Bone marrow (tissue), 2 donors: ENCODE data around the gene MS4A18.
"Not testable (repeated sequence)": the region's sequence is repeated elsewhere in the genome, so short reads cannot be mapped to it uniquely, and the experiment has no call there.

Experiments used
- DNase-seq, 2 donors: peaks; one replicate each; lab custom pipeline; 2025; lab: John Stamatoyannopoulos, UW

MS4A18 gene

DNA sequence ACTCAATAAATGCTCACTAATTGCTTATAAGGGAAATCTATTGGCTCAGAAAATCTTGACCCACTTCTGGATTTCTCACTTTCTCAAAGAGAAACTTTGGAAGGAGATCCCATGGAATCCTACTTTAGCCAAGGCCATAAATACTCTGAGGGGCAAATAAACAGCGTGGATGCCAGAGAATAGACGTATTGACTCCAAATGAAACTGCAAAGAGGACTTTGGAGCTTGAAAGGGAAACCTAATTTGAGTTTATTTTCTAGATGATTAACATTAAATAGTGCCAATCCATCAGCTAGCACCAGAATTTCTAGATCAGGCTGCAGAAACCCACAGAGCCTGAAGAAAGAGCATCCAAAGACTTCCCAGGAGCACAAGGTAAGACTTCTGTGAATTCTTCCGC is at the start of gene MS4A18:
MS4A18 (plus strand) TSS at position 301 of the 400 bp plus-strand sequence.
- DNase-seq = no peak

DNA sequence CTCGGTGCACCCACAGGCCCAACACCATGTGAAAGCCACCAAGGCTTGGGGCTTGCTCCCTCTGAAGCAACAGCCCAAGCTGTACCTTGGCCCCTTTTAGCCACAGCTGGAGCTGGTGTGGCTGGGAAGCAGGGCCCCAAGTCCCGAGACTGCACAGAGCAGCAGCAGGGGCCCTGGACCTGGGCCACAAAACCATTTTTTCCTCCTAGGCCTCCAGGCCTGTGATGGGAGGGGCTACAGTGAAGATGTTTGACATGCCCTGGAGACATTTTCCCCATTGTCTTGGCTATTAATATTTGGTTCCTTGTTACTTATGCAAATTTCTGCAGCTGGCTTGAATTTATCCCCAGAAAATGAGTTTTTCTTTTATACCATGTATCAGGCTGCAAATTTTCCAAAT is 46.3 kb upstream of the MS4A18 start:
- DNase-seq = not testable (repeated sequence)

DNA sequence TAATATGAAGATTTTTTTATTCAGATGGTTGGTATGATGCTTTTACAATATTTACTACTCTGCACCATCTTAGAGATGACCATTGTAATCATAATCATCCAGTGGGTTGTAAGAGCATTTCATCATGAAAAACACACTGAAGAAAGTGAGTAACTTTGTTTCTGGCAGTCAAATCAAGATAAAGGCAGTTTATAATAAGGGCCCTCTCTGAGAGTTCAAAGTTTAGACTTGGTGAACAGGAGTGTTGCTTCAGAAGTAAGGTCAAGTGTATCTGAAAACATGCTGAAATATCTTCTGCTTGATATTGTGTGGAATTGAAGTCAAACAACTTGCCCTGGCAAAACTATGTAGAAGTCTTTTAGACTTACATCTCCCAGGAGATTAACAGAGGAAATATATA is 44.6 kb upstream of the MS4A18 start:
- DNase-seq = no peak

DNA sequence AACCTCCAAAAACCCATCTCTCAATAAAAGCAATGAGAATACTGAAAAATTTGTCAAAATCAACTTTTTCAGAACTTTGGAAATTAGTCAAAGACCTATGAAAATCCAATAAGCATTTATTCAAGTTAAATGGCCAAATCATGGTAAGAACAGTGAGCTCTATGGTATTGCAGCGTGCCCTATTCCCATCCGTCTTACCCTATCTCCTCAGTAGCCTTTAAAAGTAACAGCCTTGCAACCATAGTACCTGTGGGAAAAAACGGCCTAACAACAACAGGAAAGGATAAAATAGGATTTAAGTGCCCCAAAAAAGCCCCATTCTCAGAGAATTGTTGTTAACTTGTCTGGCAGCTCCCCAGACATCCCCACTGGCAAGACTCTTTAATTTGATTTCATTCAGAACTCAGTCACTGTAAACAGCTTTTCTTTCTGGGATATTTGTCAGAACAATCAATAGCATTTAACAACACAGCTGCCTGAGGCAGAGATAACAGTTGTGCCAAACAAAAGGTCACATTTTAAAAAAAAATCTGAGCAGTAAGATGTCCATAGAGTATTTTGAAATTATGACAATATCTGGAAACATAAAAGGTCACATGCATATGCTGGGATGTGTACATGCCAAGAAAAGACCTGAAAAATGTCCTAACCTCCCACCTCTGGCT is 43.9 kb upstream of the MS4A18 start:
- DNase-seq = no peak

DNA sequence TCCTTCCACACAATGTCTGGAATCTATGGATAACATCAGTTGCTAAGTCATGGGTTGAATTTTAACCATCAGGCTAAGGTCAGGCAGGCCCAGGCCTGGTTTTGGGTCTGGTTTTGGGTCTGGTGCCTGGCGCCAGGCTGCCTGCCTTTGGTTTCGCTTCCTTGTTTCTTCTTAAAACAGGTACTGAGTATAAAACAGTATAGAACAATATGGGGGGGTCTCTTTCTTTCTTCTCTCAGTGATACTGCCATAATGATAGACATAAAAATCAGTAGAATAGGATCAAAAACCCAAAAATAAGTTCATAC is 40.0 kb upstream of the MS4A18 start:
- not testable (repeated sequence) for DNase-seq

DNA sequence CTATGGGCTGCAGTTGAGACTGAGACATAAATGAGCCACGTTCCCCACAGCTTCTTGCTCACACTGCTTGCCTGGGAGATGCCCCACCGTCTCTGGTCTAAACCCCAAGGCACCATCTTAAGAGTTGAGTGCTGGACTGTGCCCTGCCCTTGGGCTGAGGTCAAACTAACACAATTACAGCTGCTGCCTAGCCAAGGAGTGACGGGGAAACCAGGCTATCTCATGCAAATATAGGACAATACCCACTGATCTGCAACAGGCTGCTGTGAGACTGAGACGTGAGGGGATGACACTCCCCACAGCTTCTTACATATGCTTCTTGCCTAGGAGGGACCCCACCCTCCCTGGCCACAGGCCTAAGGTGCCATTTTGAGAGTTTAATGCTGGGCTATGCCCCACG is 32.9 kb upstream of the MS4A18 start:
- DNase-seq = no peak

DNA sequence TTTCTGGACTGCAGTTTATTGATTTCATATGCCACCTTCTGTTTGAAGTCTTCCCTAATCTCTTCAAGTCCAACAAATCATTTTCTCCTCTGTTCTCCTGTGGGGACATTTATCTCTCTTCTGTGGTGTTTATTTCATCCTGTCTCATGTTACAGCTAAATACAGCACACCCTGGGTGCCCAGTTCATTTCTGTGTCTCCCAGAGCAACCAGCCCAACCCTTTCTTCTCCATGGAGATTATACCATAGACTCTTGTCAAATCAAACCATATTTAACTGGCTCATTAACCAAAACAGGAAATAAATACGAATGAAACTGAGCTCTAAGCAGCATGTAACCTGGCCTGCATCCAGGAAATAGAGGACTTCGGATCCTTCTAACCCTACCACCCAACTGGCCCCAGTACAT is 25.2 kb upstream of the MS4A18 start, which contains the start of gene MS4A8:
MS4A8 (plus strand) TSS at position 329 of the 408 bp plus-strand sequence. CDS start 1,249 bp downstream, outside the sequence.
- DNase-seq = no peak

DNA sequence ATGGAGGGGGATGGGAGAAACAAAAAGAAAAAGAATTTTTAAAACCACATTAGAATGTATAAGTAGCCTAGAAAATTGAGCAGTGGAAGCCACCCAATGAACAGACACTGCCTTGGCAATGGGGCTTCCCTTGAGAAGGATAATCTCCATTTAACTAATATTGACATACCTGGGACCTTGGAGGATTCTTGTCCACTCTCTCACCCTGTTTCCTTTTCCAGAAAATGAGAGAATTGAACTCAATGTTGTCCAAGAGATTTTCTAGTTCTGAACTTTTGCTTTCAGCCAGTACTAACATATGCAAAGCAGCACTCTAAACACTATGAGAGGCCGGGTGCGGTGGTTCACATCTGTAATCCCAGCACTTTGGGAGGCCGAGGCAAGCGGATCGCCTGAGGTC is 24.6 kb upstream of the MS4A18 start:
- DNase-seq = no peak

DNA sequence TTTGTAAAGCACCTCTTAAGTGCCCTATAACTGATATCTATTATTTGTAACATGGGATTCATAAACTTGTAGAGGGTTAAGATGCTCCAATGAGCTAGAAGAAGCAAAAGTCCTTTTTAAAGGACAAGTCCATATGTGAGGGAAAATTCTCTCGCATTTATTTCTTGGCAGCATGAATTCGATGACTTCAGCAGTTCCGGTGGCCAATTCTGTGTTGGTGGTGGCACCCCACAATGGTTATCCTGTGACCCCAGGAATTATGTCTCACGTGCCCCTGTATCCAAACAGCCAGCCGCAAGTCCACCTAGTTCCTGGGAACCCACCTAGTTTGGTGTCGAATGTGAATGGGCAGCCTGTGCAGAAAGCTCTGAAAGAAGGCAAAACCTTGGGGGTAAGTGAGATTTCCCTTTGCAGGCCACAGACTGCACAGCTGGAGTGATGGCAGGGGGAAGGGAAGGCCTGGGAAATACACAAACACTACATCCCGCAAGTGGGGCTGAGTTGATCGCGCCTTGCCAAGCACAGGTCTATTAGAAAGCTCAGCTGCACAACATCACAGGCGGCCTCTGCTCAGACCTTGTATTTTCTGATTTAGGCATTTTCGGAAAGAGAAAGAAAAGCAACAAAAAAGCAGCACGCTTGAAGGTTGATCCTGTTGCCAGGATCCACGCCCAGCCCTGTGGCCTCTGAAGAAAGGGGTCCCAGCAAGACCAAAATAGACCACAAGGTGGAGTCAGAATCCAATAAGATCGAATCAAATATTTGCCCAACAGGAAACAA is 23.6 kb upstream of the MS4A18 start:
- DNase-seq = no peak

DNA sequence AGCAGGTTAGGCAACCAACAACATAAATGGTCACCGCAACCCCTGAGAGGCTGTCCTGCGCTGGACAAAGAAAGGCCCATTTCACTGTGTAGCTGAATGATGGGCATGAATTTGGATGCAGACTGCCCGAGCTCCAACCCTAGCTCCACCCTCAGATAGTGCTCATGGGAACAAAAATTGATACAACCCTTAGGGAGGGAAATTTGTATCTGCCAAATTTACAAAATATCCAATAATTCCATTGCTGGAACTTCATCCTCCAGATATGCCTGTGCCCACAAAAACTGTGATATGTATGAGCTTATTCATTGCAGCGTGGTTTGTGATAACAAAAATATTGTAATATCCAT is 23.1 kb upstream of the MS4A18 start:
- no peak for DNase-seq

DNA sequence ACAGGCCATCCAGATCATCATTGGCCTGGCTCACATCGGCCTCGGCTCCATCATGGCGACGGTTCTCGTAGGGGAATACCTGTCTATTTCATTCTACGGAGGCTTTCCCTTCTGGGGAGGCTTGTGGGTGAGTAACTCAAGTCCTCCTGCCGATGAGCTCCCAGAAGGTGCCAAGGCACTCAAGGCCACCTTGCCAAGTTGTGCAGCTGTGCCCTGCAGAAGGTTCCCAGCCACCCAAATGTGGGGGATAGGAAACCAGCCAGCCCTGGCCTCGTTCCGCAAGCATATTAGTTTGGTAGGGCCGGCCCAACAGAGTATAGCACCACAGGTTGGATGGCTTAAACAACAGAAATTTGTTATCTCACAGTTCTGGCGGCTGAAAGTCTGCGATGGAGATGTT is 21.1 kb upstream of the MS4A18 start:
- DNase-seq = no peak

DNA sequence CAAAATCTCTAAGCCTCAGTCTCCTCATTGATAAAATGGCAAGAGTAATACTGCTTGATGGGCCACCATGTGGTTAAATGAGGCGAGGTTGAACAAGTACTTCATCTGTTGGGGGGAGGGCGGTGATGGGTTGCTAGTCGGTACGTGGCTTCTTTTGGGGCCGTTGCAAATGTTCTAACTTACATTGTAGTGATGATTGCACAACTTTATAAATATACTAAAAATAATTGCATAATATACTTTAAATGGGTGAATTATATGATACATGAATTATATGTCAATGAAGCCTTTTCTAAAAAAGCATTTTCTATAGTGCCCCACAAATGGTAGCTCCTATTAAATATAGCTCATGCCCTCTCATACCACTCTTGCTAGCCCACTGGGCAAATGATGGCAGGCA is 18.6 kb upstream of the MS4A18 start:
- DNase-seq = no peak

DNA sequence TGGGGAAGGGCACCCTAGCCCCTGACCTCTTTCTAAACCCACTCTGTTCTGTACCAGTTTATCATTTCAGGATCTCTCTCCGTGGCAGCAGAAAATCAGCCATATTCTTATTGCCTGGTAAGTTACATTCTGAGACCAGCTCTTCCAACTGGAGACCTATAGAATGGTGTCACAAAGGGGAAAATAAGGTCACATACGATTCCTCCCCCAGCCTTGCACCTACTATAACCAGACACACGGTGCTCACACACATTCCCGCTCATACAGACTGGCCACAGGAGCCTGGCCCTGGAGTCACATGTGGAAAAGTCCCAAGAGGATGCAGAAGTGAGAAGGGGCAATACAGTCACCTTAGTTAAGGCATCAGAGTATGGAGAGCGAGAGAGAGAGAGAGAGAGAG is 17.6 kb upstream of the MS4A18 start:
- DNase-seq = no peak

DNA sequence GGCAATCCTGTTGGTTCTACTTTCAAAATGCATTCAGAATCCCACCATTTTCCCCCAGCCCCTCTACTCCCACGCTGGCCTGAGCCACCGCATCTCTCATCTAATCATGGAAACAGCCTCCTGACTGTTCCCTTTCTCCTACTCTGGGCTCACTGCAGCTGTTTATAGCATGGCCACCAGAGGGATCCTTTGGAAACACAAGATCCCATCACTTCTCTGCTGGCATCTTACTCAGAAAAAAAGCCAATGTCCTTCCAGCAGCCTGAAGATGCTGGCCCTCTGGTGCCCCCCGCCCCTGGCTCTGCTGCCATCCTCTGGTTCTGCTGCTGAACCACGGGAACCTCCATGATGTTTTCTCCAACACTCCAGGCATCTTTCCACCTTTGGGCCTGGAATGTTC is 14.0 kb upstream of the MS4A18 start:
- no peak for DNase-seq

DNA sequence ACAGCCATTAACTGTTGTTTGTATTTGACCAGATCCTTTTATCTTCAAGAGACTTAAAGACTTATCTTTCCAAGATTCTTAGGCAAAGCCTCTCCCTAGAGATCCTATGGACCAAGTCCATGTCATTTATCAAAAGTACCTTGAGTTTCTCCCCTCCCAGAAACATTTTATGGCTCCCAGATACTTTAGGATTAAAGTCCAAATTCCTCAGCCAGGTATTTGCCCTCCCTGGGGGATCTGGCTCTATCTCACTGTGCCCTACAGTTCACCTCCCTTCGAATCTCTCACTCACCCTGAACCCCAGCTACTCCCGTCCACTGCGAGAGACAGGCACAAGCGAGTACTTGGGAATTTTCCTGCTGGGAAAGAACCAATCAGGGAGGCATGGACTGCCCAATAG is 13.2 kb upstream of the MS4A18 start:
- DNase-seq = no peak

DNA sequence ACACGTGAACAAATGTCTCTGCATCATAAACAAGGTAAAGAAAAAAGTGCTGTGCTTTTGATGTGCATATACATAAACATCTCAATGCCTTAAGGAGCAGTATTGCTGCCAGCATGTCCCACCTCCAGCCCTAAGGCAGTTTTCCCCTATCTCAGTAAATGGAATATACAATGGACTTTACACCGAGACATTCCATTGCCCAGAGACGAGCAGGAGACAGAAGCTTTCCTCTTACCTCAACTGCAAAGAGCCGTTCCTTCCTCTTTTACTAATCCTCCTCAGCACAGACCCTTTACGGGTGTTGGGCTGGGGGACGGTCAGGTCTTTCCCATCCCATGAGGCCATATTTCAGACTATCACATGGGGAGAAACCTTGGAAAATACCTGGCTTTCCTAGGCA is 11.1 kb upstream of the MS4A18 start:
- not testable (repeated sequence) for DNase-seq

DNA sequence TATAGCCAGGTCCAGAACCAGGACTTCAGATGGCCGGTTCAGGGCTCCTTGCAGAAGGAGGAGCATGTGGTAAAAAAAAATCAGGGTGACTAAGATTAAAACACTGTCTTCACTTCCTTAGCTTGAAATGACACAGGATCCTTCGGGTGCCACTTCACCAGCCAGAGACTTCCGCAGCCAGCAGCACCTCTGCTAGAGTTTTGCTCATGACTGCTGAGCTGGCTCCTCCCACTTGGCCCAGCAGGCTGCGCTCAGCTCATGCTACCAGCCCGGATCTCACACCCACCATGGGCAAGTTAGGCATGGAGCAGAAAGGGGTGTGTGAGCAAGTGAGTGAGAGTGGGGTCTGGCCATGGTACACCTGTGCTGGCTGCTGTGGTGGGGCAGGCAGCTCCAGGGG is 6.6 kb upstream of the MS4A18 start:
- no peak for DNase-seq

DNA sequence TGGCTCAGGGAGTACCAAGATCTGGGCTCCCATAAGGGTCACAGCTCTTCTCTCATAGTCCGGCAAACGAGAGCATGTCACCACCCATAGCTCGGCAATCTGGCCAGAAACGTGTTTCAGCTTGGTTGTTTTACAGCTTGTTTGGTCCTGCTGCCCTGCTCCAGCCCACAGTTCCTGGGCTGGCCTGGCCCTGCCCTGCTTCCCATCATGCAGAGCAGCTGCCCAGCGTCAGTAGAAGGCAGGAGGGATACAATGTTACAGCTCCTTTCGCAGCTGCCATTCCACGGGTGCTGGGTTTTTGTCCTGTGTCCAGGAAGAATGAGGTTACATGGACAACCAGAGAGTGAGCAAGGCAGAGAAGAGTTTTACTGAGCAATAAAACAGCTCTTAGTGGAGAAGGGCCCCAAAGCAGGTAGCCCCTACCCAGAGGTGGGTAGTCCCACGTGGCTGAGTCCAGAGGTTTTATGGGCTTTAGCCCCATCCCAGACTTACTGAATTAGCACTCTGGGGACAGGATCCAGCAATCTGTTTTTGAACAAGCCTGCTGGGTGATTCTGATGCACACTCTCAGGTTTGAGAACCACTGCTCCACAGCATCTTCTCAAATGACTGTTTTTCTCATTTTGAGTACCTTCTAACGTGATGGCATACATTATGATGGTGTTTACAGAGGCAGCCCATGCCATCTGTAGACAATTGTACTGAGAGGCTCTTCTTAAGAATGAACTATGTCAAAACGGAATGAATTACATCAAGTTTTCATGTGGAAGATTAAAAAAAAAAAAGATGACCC is 5.8 kb upstream of the MS4A18 start:
- DNase-seq = no peak

DNA sequence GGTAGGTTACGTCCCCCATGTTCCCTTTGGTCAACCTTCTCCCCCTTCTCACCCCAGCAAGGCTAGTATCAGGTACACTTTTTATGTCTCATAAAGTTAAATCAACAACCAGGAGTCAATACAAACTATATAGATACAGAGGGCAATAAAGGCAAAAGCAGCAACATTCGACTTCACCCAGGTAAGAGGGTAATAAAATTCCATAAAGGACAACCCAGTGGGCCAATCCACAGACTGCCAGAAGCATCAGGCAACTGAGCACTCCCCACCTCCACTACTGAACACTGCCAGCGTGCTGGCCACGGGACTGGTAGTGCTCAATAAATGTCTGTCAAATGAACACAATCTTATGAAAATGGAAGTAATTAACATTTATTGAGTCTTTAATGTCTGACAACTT is 5.1 kb upstream of the MS4A18 start:
- DNase-seq = no peak

DNA sequence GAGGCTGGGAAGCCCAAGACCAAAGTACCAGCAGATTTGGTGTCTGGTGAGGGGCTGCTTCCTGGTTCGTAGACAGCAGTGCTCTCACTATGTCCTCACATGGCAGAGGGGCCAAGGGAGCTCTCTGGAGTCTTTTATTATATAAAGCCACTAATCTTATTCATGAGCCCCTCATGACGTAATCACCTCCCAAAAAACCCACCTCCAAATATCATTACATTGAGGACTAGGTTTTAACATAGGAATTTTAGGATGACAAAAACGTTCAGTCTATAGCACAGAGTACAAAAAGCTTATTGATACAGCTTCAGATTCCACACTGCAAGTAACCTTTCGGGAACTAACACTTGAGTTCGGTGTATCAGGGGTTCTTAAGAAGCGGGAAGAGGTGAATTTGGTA is 4.1 kb upstream of the MS4A18 start:
- no peak for DNase-seq

DNA sequence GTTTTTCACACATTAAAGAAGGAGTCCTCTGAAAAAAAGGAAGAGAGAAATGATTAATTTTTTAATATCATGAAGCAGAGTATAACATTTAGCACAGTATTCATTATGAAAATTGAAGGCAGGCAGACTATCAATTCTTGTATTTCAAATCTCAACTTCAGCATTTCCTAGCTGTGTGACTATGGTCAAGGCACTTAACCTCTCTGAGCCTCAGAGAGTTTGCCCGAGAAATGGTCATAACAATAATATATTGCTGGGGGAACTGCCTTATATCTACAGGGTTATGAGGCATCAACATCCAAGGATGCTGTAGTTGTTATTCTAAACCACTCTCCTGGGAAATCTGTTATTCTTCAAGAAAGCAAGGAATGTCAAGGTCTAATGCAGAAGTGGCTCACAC is 1.1 kb downstream of the MS4A18 start:
- no peak for DNase-seq

DNA sequence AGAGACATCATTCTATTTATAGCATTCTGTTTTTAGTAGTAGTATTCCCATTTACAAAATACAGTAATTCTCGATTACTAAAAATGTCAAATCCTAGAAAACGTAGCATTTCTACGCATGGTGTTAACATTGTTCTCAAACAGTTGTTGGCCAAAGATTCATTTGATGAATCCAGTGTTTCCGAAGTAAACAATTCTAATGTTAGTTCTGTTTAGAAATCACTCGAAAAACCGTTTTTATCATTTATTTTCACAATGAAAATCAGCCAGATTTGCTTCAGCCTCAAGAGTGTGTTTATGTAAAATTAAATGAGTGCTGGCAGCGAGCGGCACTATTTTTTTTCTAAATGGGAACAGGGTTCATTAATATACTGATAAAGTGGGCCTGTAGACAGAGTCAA is 7.1 kb downstream of the MS4A18 start:
- no peak for DNase-seq

DNA sequence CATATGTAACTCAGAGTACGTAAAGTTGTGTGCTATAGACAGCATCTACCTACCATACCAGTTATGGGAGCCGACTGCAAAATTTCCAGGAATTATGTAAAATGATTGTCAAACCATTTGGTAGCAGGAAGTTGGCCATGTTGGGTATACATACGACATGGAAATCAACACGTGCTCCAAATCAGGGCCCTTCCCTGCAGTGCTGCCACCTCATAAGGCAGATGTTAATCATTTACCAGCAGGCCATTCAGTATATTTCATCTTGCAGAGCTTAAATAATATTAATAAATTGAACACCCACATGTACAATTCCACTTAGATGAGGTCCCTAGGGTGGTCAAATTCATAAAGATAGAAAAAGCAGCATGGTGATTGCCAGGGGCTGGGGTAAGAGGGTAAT is 9.8 kb downstream of the MS4A18 start:
- no peak for DNase-seq
